Activated CD4-positive, alpha-beta T cell treated with anti-CD3 and anti-CD28 coated beads for 36 hours (primary cell): Measurements from ENCODE around the gene SCN1B. TPM values are rescaled to one million over a fixed set of nuclear protein-coding genes. Genes with fewer than 3 reads are reported as not detected.

ENCODE experiments used
- ATAC-seq: fragments of 200-7000 bp; cut with Tn5 transposase; one replicate; pipeline ENCODE4 v1.10.0; 2021; ENCODE audit warnings: mild to moderate bottlenecking, moderate library complexity
- CTCF ChIA-PET: fragments of 350-600 bp; sonication (Branson Sonifier 250); formaldehyde crosslinking; loops from one replicate; lab custom pipeline; 2021; ENCODE audit warnings: antibody characterized with exemption; lab: Charles Lee
- POLR2A ChIA-PET: fragments of 350-600 bp; sonication (Branson Sonifier 250); formaldehyde crosslinking; loops from one replicate; lab custom pipeline; 2021; ENCODE audit warnings: antibody characterized with exemption, inconsistent platforms; lab: Charles Lee
- DNase-seq: peaks from one replicate; pipeline ENCODE4 v3.0.0-alpha.2; 2020
- H3K27ac Mint-ChIP-seq: one replicate; pipeline ENCODE4 v1.8.0; 2021; ENCODE audit warnings: mixed read lengths
- H3K27me3 Mint-ChIP-seq: one replicate; pipeline ENCODE4 v1.8.0; 2021; ENCODE audit warnings: mixed read lengths
- H3K36me3 Mint-ChIP-seq: one replicate; pipeline ENCODE4 v1.8.0; 2021; ENCODE audit warnings: low read depth, mixed read lengths
- H3K4me1 Mint-ChIP-seq: one replicate; pipeline ENCODE4 v1.8.0; 2021; ENCODE audit warnings: mixed read lengths
- H3K4me3 Mint-ChIP-seq: one replicate; pipeline ENCODE4 v1.8.0; 2021; ENCODE audit warnings: mild to moderate bottlenecking, moderate library complexity, mixed read lengths
- H3K9me3 Mint-ChIP-seq: one replicate; pipeline ENCODE4 v1.8.0; 2021; ENCODE audit warnings: low read depth, mixed read lengths
- intact Hi-C, 2 experiments: fragments of 100-400 bp; cut with DNase I in 1 of 2; cut with micrococcal nuclease in 1 of 2; formaldehyde crosslinking; loops; one replicate each; pipeline versions ENCODE4 v1.14.2 to v1.15.1; 2022 to 2024; cut with DNase I, micrococcal nuclease
- total RNA-seq, 2 experiments: library from RNA; stranded (reverse); gene quantifications; one replicate each; pipeline ENCODE4 v1.2.3, GENCODE V29; 2021

The SCN1B gene
- total RNA-seq, 2 experiments from 2014 or later, result 1.3 to 1.6 TPM

GRCh38 chr19:35076657-35077056 is 46.4 kb downstream of the SCN1B start:
- Mint-ChIP-seq H3K36me3 (no peaks in the 10 kb centered on the region), H3K9me3 (no peaks in the 10 kb centered on the region), H3K27ac (no peak overlapping the region), H3K4me3 (no peak overlapping the region), H3K27me3 (peaks cover 2% of the 10 kb centered on the region), H3K4me1 (no peaks in the 10 kb centered on the region)
- ChIA-PET POLR2A (no interaction called here), CTCF (no interaction called here)
- ATAC-seq (no peak), DNase-seq (no peak)
- intact Hi-C loops, result no loop called here

- ChIA-PET CTCF (no interaction called here), POLR2A (no interaction called here)
- intact Hi-C loops, result no loop called here
- no peak overlapping the region for H3K27ac Mint-ChIP-seq
- ATAC-seq (no peak), DNase-seq (no peak)
- no peak overlapping the region for H3K4me3 Mint-ChIP-seq
- H3K9me3 Mint-ChIP-seq, result no peaks in the 10 kb centered on the region
- no peaks in the 10 kb centered on the region for H3K36me3 Mint-ChIP-seq
- no peaks in the 10 kb centered on the region for H3K4me1 Mint-ChIP-seq
- H3K27me3 Mint-ChIP-seq, result peaks cover 2% of the 10 kb centered on the region
Measured at GRCh38 chr19:35077411-35078223, 47.3 kb downstream of the SCN1B start.

GRCh38 chr19:35079826-35080225 is 49.6 kb downstream of the SCN1B start:
- no peaks in the 10 kb centered on the region for H3K9me3 Mint-ChIP-seq
- no peak overlapping the region for H3K27ac Mint-ChIP-seq
- H3K27me3 Mint-ChIP-seq, result peaks cover 2% of the 10 kb centered on the region
- POLR2A ChIA-PET, result no interaction called here
- no peaks in the 10 kb centered on the region for H3K36me3 Mint-ChIP-seq
- ATAC-seq, result no peak
- no peak for DNase-seq
- CTCF ChIA-PET, result interaction anchor here (1.3 to 1.7 kb wide), 2 partner anchors 13 to 36 kb away, joined by 4 read pairs; no protein-coding TSS in a partner anchor
- intact Hi-C loops, result no loop called here
- no peaks in the 10 kb centered on the region for H3K4me1 Mint-ChIP-seq
- no peak overlapping the region for H3K4me3 Mint-ChIP-seq

DNA sequence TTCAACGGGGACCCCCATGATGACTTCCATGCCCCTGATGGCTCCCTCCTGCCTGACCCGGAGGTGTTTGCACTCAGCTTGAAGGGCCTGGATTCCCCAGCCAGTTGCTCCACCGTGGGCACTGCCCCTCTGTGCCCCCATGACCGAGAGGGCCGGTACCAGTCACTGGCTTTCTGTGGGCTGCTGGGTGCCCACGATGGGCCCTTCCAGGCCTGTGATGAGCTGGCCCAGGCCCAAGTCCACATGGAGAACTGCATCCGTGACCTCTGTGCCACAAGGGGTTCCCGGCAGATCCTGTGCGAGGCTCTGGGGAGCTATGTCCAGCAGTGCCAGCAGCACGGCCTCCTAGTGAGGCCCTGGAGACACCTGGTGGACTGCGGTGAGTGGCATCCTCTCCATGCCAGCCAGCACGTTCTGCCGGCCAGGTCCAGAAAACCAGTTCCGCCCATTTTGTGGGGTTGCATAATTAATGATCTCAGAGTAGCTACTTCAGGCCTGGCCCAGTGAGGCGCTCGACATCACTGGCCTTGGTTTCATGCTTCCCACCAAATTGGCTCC is 50.4 kb downstream of the SCN1B start:
- ATAC-seq, result no peak
- POLR2A ChIA-PET, result no interaction called here
- intact Hi-C loops, result no loop called here

DNA sequence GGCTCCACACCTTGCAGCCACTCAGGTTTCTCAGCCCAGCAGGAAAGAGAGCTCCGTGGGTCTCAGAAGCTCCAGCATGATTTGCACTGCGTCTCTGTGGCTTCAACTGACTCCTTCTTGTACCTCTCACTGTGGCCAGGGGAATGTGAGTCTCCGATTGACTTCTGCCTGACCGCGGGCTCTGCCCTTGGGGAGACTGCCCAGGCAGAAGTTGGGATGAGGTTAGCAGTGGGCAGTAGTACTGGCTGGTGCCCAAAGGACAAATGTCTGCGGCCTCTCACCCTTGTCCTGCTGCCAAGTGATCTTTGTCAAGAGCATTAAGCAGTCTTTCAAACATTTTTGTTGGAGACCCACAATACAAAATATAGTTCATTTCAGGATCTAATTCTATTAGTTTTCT is 50.9 kb downstream of the SCN1B start:
- no peak overlapping the region for H3K27ac Mint-ChIP-seq
- peaks cover 2% of the 10 kb centered on the region for H3K27me3 Mint-ChIP-seq
- H3K4me1 Mint-ChIP-seq, result no peaks in the 10 kb centered on the region
- ChIA-PET POLR2A (no interaction called here), CTCF (interaction anchor here (0.7 to 1.7 kb wide), 2 partner anchors 11 to 38 kb away, joined by 3 to 4 read pairs; no protein-coding TSS in a partner anchor)
- no peak for DNase-seq
- no peaks in the 10 kb centered on the region for H3K9me3 Mint-ChIP-seq
- H3K36me3 Mint-ChIP-seq, result no peaks in the 10 kb centered on the region
- H3K4me3 Mint-ChIP-seq, result no peak overlapping the region
- ATAC-seq, result no peak
- intact Hi-C loops, result no loop called here

More for the DNA sequence above, 50.4 kb downstream of the SCN1B start:
- Mint-ChIP-seq H3K4me1 (no peaks in the 10 kb centered on the region), H3K36me3 (no peaks in the 10 kb centered on the region), H3K9me3 (no peaks in the 10 kb centered on the region), H3K27ac (no peak overlapping the region), H3K4me3 (no peak overlapping the region), H3K27me3 (peaks cover 2% of the 10 kb centered on the region)
- CTCF ChIA-PET, result interaction anchor here (0.7 to 1.7 kb wide), 2 partner anchors 10 to 37 kb away, joined by 3 to 4 read pairs; no protein-coding TSS in a partner anchor
- DNase-seq, result no peak

DNA sequence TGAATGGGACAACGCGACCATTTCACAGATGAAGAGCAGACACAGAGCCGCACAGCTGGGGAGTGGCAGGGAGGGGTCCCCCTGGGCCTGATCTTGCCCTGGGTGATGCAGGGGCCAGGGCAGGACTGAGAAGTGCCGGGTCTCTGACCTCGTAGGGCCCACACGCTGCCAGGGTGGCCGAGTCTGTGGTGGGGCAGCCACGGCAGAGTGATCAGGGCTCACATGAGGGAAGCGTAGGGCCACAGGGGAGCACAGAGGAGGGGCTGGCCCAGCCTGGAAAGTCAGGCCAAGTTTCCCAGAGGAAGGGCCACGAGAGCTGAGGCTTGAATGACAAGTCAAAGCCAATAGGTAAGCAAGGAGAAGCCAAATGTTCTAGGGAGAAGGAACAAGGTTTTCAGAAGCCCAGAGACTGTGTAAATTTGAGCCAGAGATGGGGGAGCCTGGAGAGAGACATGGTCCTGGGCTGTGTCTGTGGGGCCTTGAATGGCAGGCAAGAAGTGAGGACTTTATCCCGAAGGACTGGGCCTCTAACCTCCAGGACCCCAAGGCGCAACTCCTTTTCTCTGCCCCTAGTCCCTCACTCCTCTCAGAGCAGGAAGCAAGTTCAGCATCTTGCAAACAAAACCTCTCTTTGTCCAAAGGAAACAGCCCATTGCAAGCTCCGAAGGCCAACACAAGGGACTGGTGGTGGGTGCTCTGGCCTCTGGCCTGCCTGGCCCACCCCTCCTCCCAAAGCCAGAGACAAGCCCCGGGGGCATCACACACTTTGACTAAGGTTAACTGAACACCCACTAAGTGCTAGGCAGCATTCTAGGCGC is 53.6 kb downstream of the SCN1B start:
- Mint-ChIP-seq H3K27ac (no peak overlapping the region), H3K27me3 (no peaks in the 10 kb centered on the region), H3K36me3 (no peaks in the 10 kb centered on the region), H3K4me3 (no peak overlapping the region), H3K4me1 (no peaks in the 10 kb centered on the region), H3K9me3 (no peaks in the 10 kb centered on the region)
- DNase-seq (no peak), ATAC-seq (no peak)
- CTCF ChIA-PET, result interaction anchor here (1.0 kb wide), 1 partner anchor 23 kb away, joined by 3 read pairs; no protein-coding TSS in a partner anchor
- POLR2A ChIA-PET, result no interaction called here
- intact Hi-C loops, result no loop called here

DNA sequence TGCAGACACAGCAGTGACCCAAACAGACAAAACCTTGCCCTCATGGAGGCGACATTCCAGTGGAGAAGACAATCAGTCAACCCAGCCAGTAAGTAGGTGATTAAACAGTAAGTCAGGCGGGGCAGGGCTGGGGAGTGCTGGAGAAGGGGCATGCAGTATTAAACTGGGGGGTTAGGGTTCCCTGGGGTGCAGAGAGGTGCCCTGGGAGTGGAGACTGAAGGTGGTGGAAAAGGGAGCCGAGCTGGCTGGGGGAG is 54.2 kb downstream of the SCN1B start:
- no peaks in the 10 kb centered on the region for H3K27me3 Mint-ChIP-seq
- H3K4me1 Mint-ChIP-seq, result no peaks in the 10 kb centered on the region
- no peaks in the 10 kb centered on the region for H3K36me3 Mint-ChIP-seq
- POLR2A ChIA-PET, result no interaction called here
- no peak overlapping the region for H3K4me3 Mint-ChIP-seq
- no peaks in the 10 kb centered on the region for H3K9me3 Mint-ChIP-seq
- DNase-seq, result no peak
- H3K27ac Mint-ChIP-seq, result no peak overlapping the region
- CTCF ChIA-PET, result interaction anchor here (1.0 kb wide), 1 partner anchor 23 kb away, joined by 3 read pairs; no protein-coding TSS in a partner anchor
- intact Hi-C loops, result no loop called here
- no peak for ATAC-seq

GRCh38 chr19:35085947-35086346 is 55.7 kb downstream of the SCN1B start:
- ChIA-PET POLR2A (no interaction called here), CTCF (interaction anchor here (0.6 to 1.6 kb wide), 4 partner anchors 19 to 302 kb away, joined by 3 to 8 read pairs (median 4); partner anchors contain the start of gene LGI4)
- no peak for DNase-seq
- H3K9me3 Mint-ChIP-seq, result no peaks in the 10 kb centered on the region
- H3K4me1 Mint-ChIP-seq, result peaks cover 4% of the 10 kb centered on the region
- intact Hi-C loops, result no loop called here
- peaks cover 4% of the 10 kb centered on the region for H3K27me3 Mint-ChIP-seq
- no peaks in the 10 kb centered on the region for H3K36me3 Mint-ChIP-seq
- no peak overlapping the region for H3K27ac Mint-ChIP-seq
- ATAC-seq, result no peak
- no peak overlapping the region for H3K4me3 Mint-ChIP-seq

- ATAC-seq, result no peak
- H3K36me3 Mint-ChIP-seq, result no peaks in the 10 kb centered on the region
- POLR2A ChIA-PET, result interaction anchor here (1.2 kb wide), 1 partner anchor 20 kb away, joined by 3 read pairs; no protein-coding TSS in a partner anchor
- H3K4me3 Mint-ChIP-seq, result no peak overlapping the region
- no peak for DNase-seq
- no peak overlapping the region for H3K27ac Mint-ChIP-seq
- CTCF ChIA-PET, result interaction anchor here (0.6 to 1.6 kb wide), 6 partner anchors 20 to 409 kb away, joined by 3 to 8 read pairs (median 3); partner anchors contain the start of gene LGI4
- H3K4me1 Mint-ChIP-seq, result peaks cover 4% of the 10 kb centered on the region
- H3K27me3 Mint-ChIP-seq, result peaks cover 4% of the 10 kb centered on the region
- intact Hi-C loops, result no loop called here
- H3K9me3 Mint-ChIP-seq, result no peaks in the 10 kb centered on the region
Measured at GRCh38 chr19:35086455-35086854, 56.2 kb downstream of the SCN1B start.

GRCh38 chr19:35087393-35087792 is 57.1 kb downstream of the SCN1B start:
- Mint-ChIP-seq H3K4me3 (no peak overlapping the region), H3K4me1 (peaks cover 4% of the 10 kb centered on the region), H3K9me3 (no peaks in the 10 kb centered on the region), H3K27ac (no peak overlapping the region), H3K27me3 (peaks cover 4% of the 10 kb centered on the region), H3K36me3 (no peaks in the 10 kb centered on the region)
- DNase-seq (no peak), ATAC-seq (no peak)
- ChIA-PET POLR2A (interaction anchor here (1.2 kb wide), 1 partner anchor 21 kb away, joined by 3 read pairs; no protein-coding TSS in a partner anchor), CTCF (interaction anchor here (0.8 to 1.0 kb wide), 4 partner anchors 18 to 408 kb away, joined by 3 to 4 read pairs (median 3); no protein-coding TSS in a partner anchor)
- intact Hi-C loops, result no loop called here

- Mint-ChIP-seq H3K27ac (no peak overlapping the region), H3K4me3 (no peak overlapping the region), H3K27me3 (peaks cover 4% of the 10 kb centered on the region), H3K4me1 (peaks cover 4% of the 10 kb centered on the region), H3K9me3 (no peaks in the 10 kb centered on the region), H3K36me3 (no peaks in the 10 kb centered on the region)
- intact Hi-C loops, result no loop called here
- ChIA-PET CTCF (no interaction called here), POLR2A (no interaction called here)
- DNase-seq (no peak), ATAC-seq (no peak)
Measured at GRCh38 chr19:35088131-35088913, 58.1 kb downstream of the SCN1B start.
